Sigmoid colon (tissue), 7 donors: ENCODE measurements around the gene OR5K1. TPM values are rescaled to one million over a fixed set of nuclear protein-coding genes. Genes with fewer than 3 reads are reported as not detected.

Experiments
- DNase-seq: peaks from one replicate; pipeline ENCODE4 v3.0.0-alpha.2; 2019
- H3K27ac ChIP-seq, 4 donors: fragments of 200-600 bp; sonication (generic); one replicate each; pipeline ENCODE4 v1.5.1; 2016 to 2019; ENCODE audit warnings: mild to moderate bottlenecking in 1 of 4
- H3K27me3 ChIP-seq, 3 donors: fragments of 200-600 bp; sonication (generic); one replicate each; pipeline ENCODE4 v1.5.1; 2019; ENCODE audit warnings: mild to moderate bottlenecking in 1 of 3
- H3K36me3 ChIP-seq, 4 donors: fragments of 200-600 bp; sonication (generic); one replicate each; pipeline ENCODE4 v1.5.1; 2016 to 2019
- H3K4me1 ChIP-seq, 4 donors: fragments of 200-600 bp; sonication (generic); one replicate each; pipeline ENCODE4 v1.5.1; 2017 to 2019
- H3K4me3 ChIP-seq, 4 donors: fragments of 200-600 bp; sonication (generic); one replicate each; pipeline ENCODE4 v1.5.1; 2017 to 2019; ENCODE audit warnings: mild to moderate bottlenecking in 2 of 4, moderate library complexity in 1 of 4
- H3K9me3 ChIP-seq, 4 donors: fragments of 200-600 bp in 3 of 4; sonication (generic) in 3 of 4; one replicate each; pipeline versions ENCODE4 v1.5.1 to v1.6.1; 2013 to 2019
- CTCF ChIP-seq, 4 experiments: fragments of 450-650 bp in 3 of 4; fragments of 200-600 bp in 1 of 4; IDR thresholded peaks; one replicate each; pipeline ENCODE4 v1.5.1; 2016 to 2019; ENCODE audit warnings: antibody characterized with exemption in 4 of 4, mild to moderate bottlenecking in 3 of 4, moderate library complexity in 2 of 4
- EP300 ChIP-seq, 4 donors: sonication (generic); formaldehyde crosslinking; IDR thresholded peaks; one replicate each; pipeline ENCODE4 v1.6.1; 2017; ENCODE audit warnings: antibody characterized with exemption in 4 of 4
- POLR2A ChIP-seq, 2 donors: fragments of 450-650 bp; IDR thresholded peaks; one replicate each; pipeline ENCODE4 v1.6.1; 2016; ENCODE audit warnings: antibody characterized with exemption in 2 of 2, mild to moderate bottlenecking in 2 of 2, moderate library complexity in 2 of 2
- POLR2AphosphoS5 ChIP-seq, 4 donors: sonication (generic); formaldehyde crosslinking; IDR thresholded peaks; one replicate each; pipeline ENCODE4 v1.6.1; 2017; ENCODE audit warnings: antibody characterized with exemption in 4 of 4
- WGBS, 2 donors: extraction: QIAGEN DNeasy Blood & Tissue Kit; methylation state at CpG; one replicate each; pipeline ENCODE4 v1.1.7; 2013; 5-methylcytosine and 5-hydroxymethylcytosine counted together
- intact Hi-C: fragments of 100-400 bp; cut with DNase I; formaldehyde crosslinking; loops from one replicate; pipeline ENCODE4 v1.15.1; 2023
- polyA plus RNA-seq, 3 donors: library from polyadenylated mRNA; stranded (reverse); fragments of 200-250 nt; gene quantifications; one replicate each; pipeline ENCODE4 v1.2.3, GENCODE V29; 2013
- total RNA-seq, 4 donors: library from RNA; depleted of rRNA; stranded (reverse); fragments of >200 nt; gene quantifications; one replicate each; pipeline ENCODE4 v1.1.0, GENCODE V29; 2016
- donor health status: healthy with polysubstance abuse.
- donor health status: Bipolar disorder and iron deficiency.
- donor health status: healthy.

OR5K1 gene
- total and polyA plus RNA-seq, 7 donors: not detected

GRCh38 chr3:98445949-98446406 lies 17.0 kb upstream of the OR5K1 start:
- no peaks in the 10 kb centered on the region for H3K36me3 ChIP-seq
- H3K27me3 ChIP-seq: no peaks in the 10 kb centered on the region
- H3K9me3 ChIP-seq: no peaks in the 10 kb centered on the region
- 22 to 72% methylated on average over 5 of the region's 5 CpGs for WGBS, 2 donors
- H3K4me1 ChIP-seq: no peaks in the 10 kb centered on the region
- H3K4me3 ChIP-seq: no peak overlapping the region
- H3K27ac ChIP-seq: no peak overlapping the region
- DNase-seq: no peak
- no peak for TF ChIP-seq POLR2AphosphoS5 (IDR thresholded peaks at IDR 0.05)
- TF ChIP-seq CTCF (IDR thresholded peaks at IDR 0.05): no peak
- TF ChIP-seq EP300 (IDR thresholded peaks at IDR 0.05): no peak
- TF ChIP-seq POLR2A (IDR thresholded peaks at IDR 0.05): no peak
- intact Hi-C loops: no loop called here

- Histone ChIP-seq H3K36me3 (no peaks in the 10 kb centered on the region), H3K27me3 (no peaks in the 10 kb centered on the region), H3K4me1 (no peaks in the 10 kb centered on the region), H3K9me3 (no peaks in the 10 kb centered on the region), H3K27ac (no peak overlapping the region), H3K4me3 (no peak overlapping the region)
- intact Hi-C loops: no loop called here
- DNase-seq: no peak
- no peak for TF ChIP-seq POLR2AphosphoS5 (IDR thresholded peaks at IDR 0.05)
- no peak for TF ChIP-seq POLR2A (IDR thresholded peaks at IDR 0.05)
- TF ChIP-seq CTCF (IDR thresholded peaks at IDR 0.05): no peak
- no peak for TF ChIP-seq EP300 (IDR thresholded peaks at IDR 0.05)
- 79 to 91% methylated on average over 7 of the region's 7 CpGs for WGBS, 2 donors
These were observed 13.3 kb upstream of the OR5K1 start for GRCh38 chr3:98449606-98450193.

- intact Hi-C loops: no loop called here
- Histone ChIP-seq H3K27me3 (no peaks in the 10 kb centered on the region), H3K4me3 (no peak overlapping the region), H3K4me1 (no peaks in the 10 kb centered on the region), H3K27ac (no peak overlapping the region), H3K36me3 (no peaks in the 10 kb centered on the region), H3K9me3 (no peaks in the 10 kb centered on the region)
- DNase-seq: no peak
- TF ChIP-seq CTCF (IDR thresholded peaks at IDR 0.05): no peak
- no peak for TF ChIP-seq EP300 (IDR thresholded peaks at IDR 0.05)
- no peak for TF ChIP-seq POLR2AphosphoS5 (IDR thresholded peaks at IDR 0.05)
- TF ChIP-seq POLR2A (IDR thresholded peaks at IDR 0.05): no peak
- WGBS, 2 donors: 91 to 93% methylated on average over 4 of the region's 4 CpGs
These were observed 12.6 kb upstream of the OR5K1 start for GRCh38 chr3:98450372-98450771.

GRCh38 chr3:98453827-98454226 lies 9.2 kb upstream of the OR5K1 start:
- H3K4me3 ChIP-seq: no peak overlapping the region
- H3K36me3 ChIP-seq: no peaks in the 10 kb centered on the region
- no peaks in the 10 kb centered on the region for H3K27me3 ChIP-seq
- TF ChIP-seq POLR2A (IDR thresholded peaks at IDR 0.05) (no peak), CTCF (IDR thresholded peaks at IDR 0.05) (no peak), EP300 (IDR thresholded peaks at IDR 0.05) (no peak), POLR2AphosphoS5 (IDR thresholded peaks at IDR 0.05) (no peak)
- H3K27ac ChIP-seq: no peak overlapping the region
- H3K4me1 ChIP-seq: no peaks in the 10 kb centered on the region
- intact Hi-C loops: no loop called here
- H3K9me3 ChIP-seq: peaks cover 0 to 3% (median 0%) of the 10 kb centered on the region in 4 donors
- DNase-seq: no peak

GRCh38 chr3:98454929-98455328 lies 8.1 kb upstream of the OR5K1 start:
- H3K9me3 ChIP-seq: peaks cover 0 to 4% (median 2%) of the 10 kb centered on the region in 4 donors
- H3K36me3 ChIP-seq: no peaks in the 10 kb centered on the region
- no peaks in the 10 kb centered on the region for H3K27me3 ChIP-seq
- intact Hi-C loops: no loop called here
- 92 to 97% methylated on average over 1 of the region's 1 CpG for WGBS, 2 donors
- no peak overlapping the region for H3K4me3 ChIP-seq
- H3K27ac ChIP-seq: no peak overlapping the region
- TF ChIP-seq EP300 (IDR thresholded peaks at IDR 0.05) (no peak), POLR2AphosphoS5 (IDR thresholded peaks at IDR 0.05) (no peak), CTCF (IDR thresholded peaks at IDR 0.05) (no peak), POLR2A (IDR thresholded peaks at IDR 0.05) (no peak)
- H3K4me1 ChIP-seq: no peaks in the 10 kb centered on the region
- no peak for DNase-seq
